ENCODE results near the gene KIRREL3. TPM values are rescaled to one million over a fixed set of nuclear protein-coding genes. Genes with fewer than 3 reads are reported as not detected.
"Not testable (repeated sequence)": the region's sequence is repeated elsewhere in the genome, so short reads cannot be mapped to it uniquely, and the experiment has no call there.

Gene KIRREL3
- total RNA-seq, 1 donor from 2014 or later = under 0.01 TPM

DNA sequence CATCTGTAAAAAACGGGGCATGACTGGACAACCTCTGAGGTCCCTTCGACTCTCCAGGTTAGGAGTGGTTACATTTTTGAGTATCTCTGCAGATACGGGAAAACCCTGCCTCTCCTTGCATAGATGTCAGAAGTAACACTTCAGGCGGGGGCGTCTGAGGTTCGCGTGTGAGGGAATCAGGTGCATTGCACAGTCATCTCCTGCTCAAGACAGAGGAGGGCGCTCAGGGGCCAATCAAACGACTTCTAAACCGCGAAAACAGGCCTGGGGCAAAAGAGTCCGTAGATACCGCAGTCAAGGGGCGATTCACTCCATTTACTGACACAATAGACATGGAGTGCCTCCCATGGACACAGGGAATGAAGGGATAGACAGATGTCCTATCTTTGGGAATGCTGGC is 31.7 kb downstream of the KIRREL3 start:
- no peaks in the 10 kb centered on the region for H3K4me1 ChIP-seq (ENCODE audit: control insufficient read depth in 3 of 3, insufficient read depth in 3 of 3, low read length in 3 of 3)
- H3K4me3 ChIP-seq (ENCODE audit: low read length in 3 of 3) = no peak overlapping the region
- H3K9ac ChIP-seq (ENCODE audit: low read depth in 1 of 3, low read length in 3 of 3) = no peak overlapping the region
- no peak overlapping the region for H3K27ac ChIP-seq (ENCODE audit: low read depth, low read length)
- H3K36me3 ChIP-seq (ENCODE audit: control insufficient read depth in 3 of 3, insufficient read depth in 3 of 3, low read length in 3 of 3) = no peaks in the 10 kb centered on the region
- H3K27me3 ChIP-seq (ENCODE audit: control insufficient read depth in 3 of 3, insufficient read depth in 3 of 3, low read length in 3 of 3) = peaks cover 0 to 25% (median 12%) of the 10 kb centered on the region in 3 donors
- H3K9me3 ChIP-seq (ENCODE audit: control insufficient read depth in 3 of 3, low read length in 3 of 3) = peaks cover 0 to 2% (median 0%) of the 10 kb centered on the region in 3 donors

DNA sequence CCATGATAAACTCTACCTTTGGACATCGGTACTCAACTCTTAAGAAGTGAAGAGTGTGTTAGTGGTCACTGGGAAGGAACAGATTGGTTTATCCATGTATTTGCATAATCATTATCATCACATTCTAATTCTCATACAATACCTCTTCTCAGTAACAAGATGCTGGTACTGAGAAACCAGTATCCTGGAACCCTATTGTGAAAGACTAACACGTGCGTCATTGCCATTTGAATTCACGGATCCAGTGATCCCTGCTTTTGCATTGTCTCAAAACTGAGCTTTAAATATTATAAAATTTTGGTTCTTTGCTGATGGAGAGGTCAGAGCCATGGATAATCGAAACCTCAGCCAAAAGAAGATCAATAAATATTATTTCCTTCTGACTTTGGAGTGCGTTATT is 35.2 kb downstream of the KIRREL3 start:
- Histone ChIP-seq H3K4me3 (ENCODE audit: low read length in 3 of 3) (no peak overlapping the region), H3K27me3 (ENCODE audit: control insufficient read depth in 3 of 3, insufficient read depth in 3 of 3, low read length in 3 of 3) (peaks cover 0 to 23% (median 12%) of the 10 kb centered on the region in 3 donors), H3K27ac (ENCODE audit: low read depth, low read length) (no peak overlapping the region), H3K4me1 (ENCODE audit: control insufficient read depth in 3 of 3, insufficient read depth in 3 of 3, low read length in 3 of 3) (no peaks in the 10 kb centered on the region), H3K9me3 (ENCODE audit: control insufficient read depth in 3 of 3, low read length in 3 of 3) (no peaks in the 10 kb centered on the region), H3K9ac (ENCODE audit: low read depth in 1 of 3, low read length in 3 of 3) (no peak overlapping the region), H3K36me3 (ENCODE audit: control insufficient read depth in 3 of 3, insufficient read depth in 3 of 3, low read length in 3 of 3) (no peaks in the 10 kb centered on the region)

DNA sequence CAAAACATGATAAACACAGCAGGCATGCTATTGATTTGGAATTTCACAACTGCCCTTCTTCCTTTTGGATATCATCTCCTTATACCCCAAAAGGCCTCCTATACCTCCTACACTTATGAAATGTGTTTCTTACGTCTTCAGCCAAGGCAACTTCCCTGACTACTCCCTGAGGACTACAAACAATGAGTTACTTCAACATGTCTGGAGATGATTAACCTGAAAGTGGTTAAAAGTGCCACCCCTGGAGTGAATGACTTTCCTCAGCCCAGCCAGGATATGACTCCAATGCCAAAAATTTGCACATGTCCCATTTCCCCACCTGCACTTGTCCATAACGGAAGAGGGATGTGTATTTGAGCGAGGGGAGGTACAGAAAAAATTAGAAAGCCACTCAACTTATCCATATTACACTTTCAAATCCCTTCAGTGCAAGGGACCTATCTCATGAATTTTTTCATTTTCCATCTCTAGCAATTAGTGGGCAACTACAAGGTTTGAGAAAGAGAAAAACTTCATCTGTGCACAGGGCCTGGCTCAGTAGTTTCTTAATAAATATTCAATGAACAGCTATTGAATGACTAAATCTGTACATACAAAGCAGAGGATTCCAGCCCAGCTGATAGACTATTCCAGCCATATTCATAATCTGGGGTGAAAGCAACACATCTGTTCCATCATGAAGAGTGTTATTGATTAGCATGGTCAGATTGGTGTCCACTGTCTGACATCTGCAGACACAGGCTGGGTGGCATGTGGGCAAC is 36.8 kb downstream of the KIRREL3 start:
- Histone ChIP-seq H3K4me3 (ENCODE audit: low read length in 3 of 3) (no peak overlapping the region), H3K9me3 (ENCODE audit: control insufficient read depth in 3 of 3, low read length in 3 of 3) (no peaks in the 10 kb centered on the region), H3K4me1 (ENCODE audit: control insufficient read depth in 3 of 3, insufficient read depth in 3 of 3, low read length in 3 of 3) (no peaks in the 10 kb centered on the region), H3K27me3 (ENCODE audit: control insufficient read depth in 3 of 3, insufficient read depth in 3 of 3, low read length in 3 of 3) (peaks cover 0 to 9% (median 8%) of the 10 kb centered on the region in 3 donors), H3K9ac (ENCODE audit: low read depth in 1 of 3, low read length in 3 of 3) (no peak overlapping the region), H3K36me3 (ENCODE audit: control insufficient read depth in 3 of 3, insufficient read depth in 3 of 3, low read length in 3 of 3) (no peaks in the 10 kb centered on the region), H3K27ac (ENCODE audit: low read depth, low read length) (no peak overlapping the region)

DNA sequence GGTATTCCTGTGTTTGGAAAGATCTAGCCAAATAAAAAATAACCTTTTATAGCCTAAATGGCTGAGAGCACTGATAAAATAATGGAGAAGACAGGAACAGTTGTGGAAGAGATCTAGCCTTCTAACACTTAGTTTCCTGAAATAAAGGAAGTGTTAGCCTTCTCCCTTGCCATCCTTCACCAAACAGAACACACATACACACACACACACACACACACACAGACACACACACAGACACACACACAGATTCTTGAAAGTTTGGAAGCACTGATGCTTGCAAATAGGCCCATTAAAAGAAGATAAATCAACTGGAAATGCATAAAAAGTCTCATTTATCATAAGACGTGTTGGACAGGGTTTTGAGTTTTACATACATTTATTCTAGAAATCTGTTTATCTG is 37.5 kb downstream of the KIRREL3 start:
- Histone ChIP-seq H3K9me3 (ENCODE audit: control insufficient read depth in 3 of 3, low read length in 3 of 3) (no peaks in the 10 kb centered on the region), H3K27ac (ENCODE audit: low read depth, low read length) (no peak overlapping the region), H3K27me3 (ENCODE audit: control insufficient read depth in 3 of 3, insufficient read depth in 3 of 3, low read length in 3 of 3) (peaks cover 0 to 5% (median 3%) of the 10 kb centered on the region in 3 donors), H3K4me1 (ENCODE audit: control insufficient read depth in 3 of 3, insufficient read depth in 3 of 3, low read length in 3 of 3) (no peaks in the 10 kb centered on the region), H3K36me3 (ENCODE audit: control insufficient read depth in 3 of 3, insufficient read depth in 3 of 3, low read length in 3 of 3) (no peaks in the 10 kb centered on the region), H3K4me3 (ENCODE audit: low read length in 3 of 3) (no peak overlapping the region), H3K9ac (ENCODE audit: low read depth in 1 of 3, low read length in 3 of 3) (no peak overlapping the region)

DNA sequence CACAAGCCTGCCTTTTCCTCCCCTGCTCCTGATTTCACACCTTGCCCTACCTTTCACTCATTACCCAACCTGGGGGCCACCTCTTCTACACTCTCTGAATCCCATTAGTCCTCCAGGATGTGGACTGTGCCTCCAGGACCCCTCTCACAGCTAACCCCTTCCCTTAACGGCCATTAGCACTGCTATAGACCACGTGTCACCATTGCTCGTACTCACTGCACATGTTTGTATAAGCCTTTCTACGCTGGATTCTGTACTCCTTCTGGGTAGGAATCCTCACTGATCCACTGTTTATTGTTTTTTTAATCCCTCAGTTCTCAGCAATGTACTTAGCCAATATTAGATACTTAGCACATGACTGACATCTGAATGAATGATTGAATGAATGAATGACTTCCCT is 40.9 kb downstream of the KIRREL3 start:
- no peak overlapping the region for H3K9ac ChIP-seq (ENCODE audit: low read depth in 1 of 3, low read length in 3 of 3)
- peaks cover 0 to 3% (median 0%) of the 10 kb centered on the region in 3 donors for H3K27me3 ChIP-seq (ENCODE audit: control insufficient read depth in 3 of 3, insufficient read depth in 3 of 3, low read length in 3 of 3)
- no peaks in the 10 kb centered on the region for H3K36me3 ChIP-seq (ENCODE audit: control insufficient read depth in 3 of 3, insufficient read depth in 3 of 3, low read length in 3 of 3)
- H3K9me3 ChIP-seq (ENCODE audit: control insufficient read depth in 3 of 3, low read length in 3 of 3) = no peaks in the 10 kb centered on the region
- no peaks in the 10 kb centered on the region for H3K4me1 ChIP-seq (ENCODE audit: control insufficient read depth in 3 of 3, insufficient read depth in 3 of 3, low read length in 3 of 3)
- no peak overlapping the region for H3K4me3 ChIP-seq (ENCODE audit: low read length in 3 of 3)
- no peak overlapping the region for H3K27ac ChIP-seq (ENCODE audit: low read depth, low read length)

DNA sequence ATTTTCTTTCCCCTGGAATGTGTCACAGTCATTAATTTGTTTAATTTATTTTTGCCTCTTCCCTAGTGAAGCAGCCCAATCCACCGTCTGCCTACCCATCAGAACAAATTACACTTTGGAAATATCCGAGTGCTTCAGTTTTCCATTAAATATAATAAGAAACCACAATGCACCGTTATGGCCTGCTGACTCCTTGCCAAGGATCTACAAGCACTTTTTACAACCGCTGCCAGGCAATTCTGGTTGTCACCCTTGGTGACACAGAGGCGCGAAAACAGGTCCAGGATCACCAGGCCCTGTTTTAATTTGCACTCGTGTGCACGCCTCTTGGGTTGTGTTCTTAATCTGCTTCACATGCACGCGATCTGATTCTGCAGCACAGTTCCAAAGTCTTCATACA is 43.9 kb downstream of the KIRREL3 start:
- H3K4me1 ChIP-seq (ENCODE audit: control insufficient read depth in 3 of 3, insufficient read depth in 3 of 3, low read length in 3 of 3) = no peaks in the 10 kb centered on the region
- H3K9me3 ChIP-seq (ENCODE audit: control insufficient read depth in 3 of 3, low read length in 3 of 3) = no peaks in the 10 kb centered on the region
- H3K27me3 ChIP-seq (ENCODE audit: control insufficient read depth in 3 of 3, insufficient read depth in 3 of 3, low read length in 3 of 3) = peaks cover 0 to 3% (median 0%) of the 10 kb centered on the region in 3 donors
- no peaks in the 10 kb centered on the region for H3K36me3 ChIP-seq (ENCODE audit: control insufficient read depth in 3 of 3, insufficient read depth in 3 of 3, low read length in 3 of 3)
- no peak overlapping the region for H3K4me3 ChIP-seq (ENCODE audit: low read length in 3 of 3)
- H3K27ac ChIP-seq (ENCODE audit: low read depth, low read length) = no peak overlapping the region
- H3K9ac ChIP-seq (ENCODE audit: low read depth in 1 of 3, low read length in 3 of 3) = no peak overlapping the region

DNA sequence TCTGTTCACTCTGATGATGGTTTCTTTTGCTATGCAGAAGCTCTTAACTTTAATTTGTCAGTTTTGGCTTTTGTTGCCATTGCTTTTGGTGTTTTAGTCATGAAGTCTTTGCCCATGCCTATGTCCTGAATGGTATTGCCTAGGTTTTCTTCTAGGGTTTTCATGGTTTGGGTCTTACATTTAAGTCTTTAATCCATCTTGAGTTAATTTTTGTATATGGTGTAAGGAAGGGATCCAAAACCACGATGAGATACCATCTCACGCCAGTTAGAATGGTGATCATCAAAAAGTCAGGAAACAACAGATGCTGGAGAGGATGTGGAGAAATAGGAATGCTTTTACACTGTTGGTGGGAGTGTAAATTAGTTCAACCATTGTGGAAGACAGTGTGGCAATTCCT is 48.0 kb downstream of the KIRREL3 start:
- not testable (repeated sequence) for H3K4me1 ChIP-seq (ENCODE audit: control insufficient read depth in 3 of 3, insufficient read depth in 3 of 3, low read length in 3 of 3); H3K36me3 ChIP-seq (ENCODE audit: control insufficient read depth in 3 of 3, insufficient read depth in 3 of 3, low read length in 3 of 3); H3K27me3 ChIP-seq (ENCODE audit: control insufficient read depth in 3 of 3, insufficient read depth in 3 of 3, low read length in 3 of 3); H3K27ac ChIP-seq (ENCODE audit: low read depth, low read length); H3K9ac ChIP-seq (ENCODE audit: low read depth in 1 of 3, low read length in 3 of 3); H3K4me3 ChIP-seq (ENCODE audit: low read length in 3 of 3); H3K9me3 ChIP-seq (ENCODE audit: control insufficient read depth in 3 of 3, low read length in 3 of 3)

DNA sequence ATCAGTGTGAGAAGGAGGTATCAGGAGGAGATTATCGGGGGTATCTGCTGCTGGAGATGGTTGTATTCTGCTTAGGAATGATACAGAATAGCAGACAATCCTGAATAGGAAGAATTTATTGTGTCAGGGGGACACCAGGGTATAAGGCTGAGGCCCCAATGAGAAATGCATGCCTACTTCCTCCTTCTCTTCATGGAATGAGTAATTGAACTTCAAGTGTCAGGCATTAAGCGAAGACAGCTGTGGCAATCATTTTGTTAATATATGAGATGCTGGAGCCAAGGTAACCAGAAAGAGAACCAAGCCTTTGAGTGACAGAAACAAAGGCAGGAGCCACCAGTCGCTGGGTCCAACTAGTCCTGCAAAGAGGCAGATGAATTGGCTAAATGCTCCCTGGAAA is 49.1 kb downstream of the KIRREL3 start:
- Histone ChIP-seq H3K36me3 (ENCODE audit: control insufficient read depth in 3 of 3, insufficient read depth in 3 of 3, low read length in 3 of 3) (no peaks in the 10 kb centered on the region), H3K27me3 (ENCODE audit: control insufficient read depth in 3 of 3, insufficient read depth in 3 of 3, low read length in 3 of 3) (peaks cover 0 to 3% (median 0%) of the 10 kb centered on the region in 3 donors), H3K4me1 (ENCODE audit: control insufficient read depth in 3 of 3, insufficient read depth in 3 of 3, low read length in 3 of 3) (no peaks in the 10 kb centered on the region), H3K9me3 (ENCODE audit: control insufficient read depth in 3 of 3, low read length in 3 of 3) (no peaks in the 10 kb centered on the region), H3K9ac (ENCODE audit: low read depth in 1 of 3, low read length in 3 of 3) (no peak overlapping the region), H3K27ac (ENCODE audit: low read depth, low read length) (no peak overlapping the region), H3K4me3 (ENCODE audit: low read length in 3 of 3) (no peak overlapping the region)

DNA sequence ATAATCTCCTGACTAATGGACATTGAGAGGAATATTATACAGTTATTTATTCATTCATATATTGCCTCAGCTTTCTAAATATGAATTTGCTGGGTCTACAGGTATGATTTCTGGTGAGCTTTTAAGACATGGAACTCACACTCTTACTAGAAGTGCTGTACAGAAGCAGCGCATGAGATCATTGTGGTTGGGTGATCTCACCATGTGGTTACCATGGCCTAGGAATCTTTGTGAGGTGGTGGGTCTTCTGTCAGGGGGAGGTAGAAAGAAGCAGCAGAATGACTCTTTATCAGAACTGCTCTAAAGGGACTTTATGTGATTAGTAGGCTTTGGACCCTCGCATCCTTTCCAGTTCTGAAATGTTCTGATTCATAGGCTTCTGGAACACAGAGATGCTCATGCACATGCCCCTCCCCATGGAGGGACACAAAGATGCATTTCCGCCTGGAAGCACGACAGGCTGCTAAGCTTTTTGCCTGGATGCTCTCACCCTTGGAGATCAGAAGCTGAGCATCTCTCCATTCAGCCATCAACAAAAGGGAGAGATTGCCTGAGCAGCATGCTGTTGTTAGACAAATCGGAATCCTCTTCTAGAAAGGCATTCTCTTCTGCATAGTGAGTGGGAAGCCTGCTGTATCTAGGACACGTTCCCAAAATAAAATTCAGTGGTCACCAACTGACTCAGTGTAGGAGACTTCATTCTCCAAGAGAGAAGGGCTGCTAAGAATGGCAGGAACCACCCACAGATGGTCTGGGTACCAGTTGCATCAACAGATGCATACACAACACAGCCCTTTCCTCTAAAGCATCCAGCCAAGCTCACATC is 51.3 kb downstream of the KIRREL3 start:
- Histone ChIP-seq H3K36me3 (ENCODE audit: control insufficient read depth in 3 of 3, insufficient read depth in 3 of 3, low read length in 3 of 3) (no peaks in the 10 kb centered on the region), H3K27ac (ENCODE audit: low read depth, low read length) (no peak overlapping the region), H3K4me3 (ENCODE audit: low read length in 3 of 3) (no peak overlapping the region), H3K4me1 (ENCODE audit: control insufficient read depth in 3 of 3, insufficient read depth in 3 of 3, low read length in 3 of 3) (no peaks in the 10 kb centered on the region), H3K9ac (ENCODE audit: low read depth in 1 of 3, low read length in 3 of 3) (no peak overlapping the region), H3K9me3 (ENCODE audit: control insufficient read depth in 3 of 3, low read length in 3 of 3) (no peaks in the 10 kb centered on the region), H3K27me3 (ENCODE audit: control insufficient read depth in 3 of 3, insufficient read depth in 3 of 3, low read length in 3 of 3) (peaks cover 0 to 3% (median 0%) of the 10 kb centered on the region in 3 donors)

DNA sequence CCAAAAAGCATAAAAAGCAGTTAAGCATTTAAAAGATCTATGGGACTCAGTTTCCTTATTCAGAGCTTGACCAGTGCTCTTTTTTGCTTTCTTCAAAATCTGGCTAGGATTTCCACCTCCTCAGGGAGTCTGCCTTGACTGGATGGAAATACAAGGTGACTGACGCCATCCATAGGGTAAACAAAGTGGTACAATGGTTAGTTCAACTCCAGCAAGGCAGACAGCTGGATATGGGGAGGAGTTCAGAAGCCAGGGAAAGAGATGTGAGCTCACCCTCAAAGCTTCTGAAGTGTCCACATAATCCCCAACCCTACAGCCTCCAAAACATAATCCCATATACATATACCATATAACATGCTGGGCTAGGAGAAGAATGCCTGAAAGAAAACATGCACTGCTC is 52.0 kb downstream of the KIRREL3 start:
- Histone ChIP-seq H3K36me3 (ENCODE audit: control insufficient read depth in 3 of 3, insufficient read depth in 3 of 3, low read length in 3 of 3) (no peaks in the 10 kb centered on the region), H3K4me3 (ENCODE audit: low read length in 3 of 3) (no peak overlapping the region), H3K4me1 (ENCODE audit: control insufficient read depth in 3 of 3, insufficient read depth in 3 of 3, low read length in 3 of 3) (no peaks in the 10 kb centered on the region), H3K27me3 (ENCODE audit: control insufficient read depth in 3 of 3, insufficient read depth in 3 of 3, low read length in 3 of 3) (peaks cover 0 to 3% (median 0%) of the 10 kb centered on the region in 3 donors), H3K27ac (ENCODE audit: low read depth, low read length) (no peak overlapping the region), H3K9me3 (ENCODE audit: control insufficient read depth in 3 of 3, low read length in 3 of 3) (no peaks in the 10 kb centered on the region), H3K9ac (ENCODE audit: low read depth in 1 of 3, low read length in 3 of 3) (no peak overlapping the region)
